Activated T-cell treated with anti-CD3 and anti-CD28 coated beads for 1 hour (primary cell): Measurements from ENCODE around the gene SETD4.
A peak's percentile ranks its signal among the peaks of the same experiment; 100 is the strongest.

Experiments
- DNase-seq: peaks from one replicate; pipeline ENCODE4 v3.0.0-alpha.2; 2020; ENCODE audit warnings: low read depth

The SETD4 gene

GRCh38 chr21:36047139-36047538 is 13.2 kb downstream of the SETD4 start:
- DNase-seq = no peak

GRCh38 chr21:36045993-36046392 is 14.3 kb downstream of the SETD4 start:
- no peak for DNase-seq

GRCh38 chr21:36044056-36044455 is 16.3 kb downstream of the SETD4 start:
- DNase-seq = no peak

- DNase-seq = no peak
Observed at GRCh38 chr21:36041910-36042309, 18.4 kb downstream of the SETD4 start.

GRCh38 chr21:36040389-36040788 is 19.9 kb downstream of the SETD4 start:
- no peak for DNase-seq

- DNase-seq = no peak
Observed at GRCh38 chr21:36039861-36040260, 20.5 kb downstream of the SETD4 start.

GRCh38 chr21:36038701-36039497 is 21.4 kb downstream of the SETD4 start:
- DNase-seq = no peak

- no peak for DNase-seq
Observed at GRCh38 chr21:36035381-36035791, 24.9 kb downstream of the SETD4 start.

GRCh38 chr21:36034211-36034913 is 26.0 kb downstream of the SETD4 start:
- DNase-seq = no peak

GRCh38 chr21:36032647-36033406 is 27.5 kb downstream of the SETD4 start:
- no peak for DNase-seq

GRCh38 chr21:36030581-36031189 is 29.6 kb downstream of the SETD4 start:
- DNase-seq = no peak

GRCh38 chr21:36029309-36029708 is 31.0 kb downstream of the SETD4 start:
- no peak for DNase-seq

- DNase-seq = peak; percentile 42
Observed at GRCh38 chr21:36028127-36029069, 31.9 kb downstream of the SETD4 start.

- no peak for DNase-seq
Observed at GRCh38 chr21:36027347-36027746, 33.0 kb downstream of the SETD4 start.

- DNase-seq = no peak
Observed at GRCh38 chr21:36024782-36025181, 35.5 kb downstream of the SETD4 start.

GRCh38 chr21:36023092-36023480 is 37.2 kb downstream of the SETD4 start:
- DNase-seq = no peak

GRCh38 chr21:36022427-36023091 is 37.8 kb downstream of the SETD4 start:
- DNase-seq = no peak

GRCh38 chr21:36021251-36021837 is 39.0 kb downstream of the SETD4 start:
- DNase-seq = no peak

- no peak for DNase-seq
Observed at GRCh38 chr21:36015045-36015444, 45.3 kb downstream of the SETD4 start.

- no peak for DNase-seq
Observed at GRCh38 chr21:36010801-36011200, 49.5 kb downstream of the SETD4 start.
